ENCODE results near the gene STK32C.

STK32C gene

GRCh38 chr10:132248455-132249225 is 59.1 kb downstream of the STK32C start:
- H3K4me3 ChIP-seq (ENCODE audit: low read depth, low read length), result no peak overlapping the region
- no peak for DNase-seq (ENCODE audit: low read depth)
- no peak for TF ChIP-seq CTCF (conservative IDR thresholded peaks at IDR 0.05; ENCODE audit: low read depth, low read length)

- DNase-seq (ENCODE audit: low read depth), result no peak
- H3K4me3 ChIP-seq (ENCODE audit: low read depth, low read length), result no peak overlapping the region
- TF ChIP-seq CTCF (conservative IDR thresholded peaks at IDR 0.05; ENCODE audit: low read depth, low read length), result no peak
Measured at GRCh38 chr10:132247943-132248342, 59.8 kb downstream of the STK32C start.

GRCh38 chr10:132246296-132246695 is 61.5 kb downstream of the STK32C start:
- no peak for DNase-seq (ENCODE audit: low read depth)
- no peak for TF ChIP-seq CTCF (conservative IDR thresholded peaks at IDR 0.05; ENCODE audit: low read depth, low read length)
- no peak overlapping the region for H3K4me3 ChIP-seq (ENCODE audit: low read depth, low read length)

GRCh38 chr10:132245056-132245455 is 62.7 kb downstream of the STK32C start:
- TF ChIP-seq CTCF (conservative IDR thresholded peaks at IDR 0.05; ENCODE audit: low read depth, low read length), result no peak
- H3K4me3 ChIP-seq (ENCODE audit: low read depth, low read length), result no peak overlapping the region
- no peak for DNase-seq (ENCODE audit: low read depth)

GRCh38 chr10:132243626-132244025 is 64.1 kb downstream of the STK32C start:
- H3K4me3 ChIP-seq (ENCODE audit: low read depth, low read length), result no peak overlapping the region
- no peak for DNase-seq (ENCODE audit: low read depth)
- no peak for TF ChIP-seq CTCF (conservative IDR thresholded peaks at IDR 0.05; ENCODE audit: low read depth, low read length)

GRCh38 chr10:132243141-132243540 is 64.6 kb downstream of the STK32C start:
- no peak for DNase-seq (ENCODE audit: low read depth)
- no peak for TF ChIP-seq CTCF (conservative IDR thresholded peaks at IDR 0.05; ENCODE audit: low read depth, low read length)

More at GRCh38 chr10:132243141-132243540, 64.6 kb downstream of the STK32C start:
- no peak overlapping the region for H3K4me3 ChIP-seq (ENCODE audit: low read depth, low read length)

Data from choroid plexus epithelial cell (primary cell).